K562 treated with DMSO at 1 percent for 4 hours (cell line): ENCODE results near the gene RFTN2. TPM values are rescaled to one million over a fixed set of nuclear protein-coding genes. Genes with fewer than 3 reads are reported as not detected.

ENCODE experiments used
- total RNA-seq: library from RNA; unstranded; fragments of 300-600 nt; gene quantifications from 2 replicates; pipeline ENCODE4 v1.2.3, GENCODE V29; 2022; ENCODE audit not compliant: insufficient read depth

Gene RFTN2, protein sequence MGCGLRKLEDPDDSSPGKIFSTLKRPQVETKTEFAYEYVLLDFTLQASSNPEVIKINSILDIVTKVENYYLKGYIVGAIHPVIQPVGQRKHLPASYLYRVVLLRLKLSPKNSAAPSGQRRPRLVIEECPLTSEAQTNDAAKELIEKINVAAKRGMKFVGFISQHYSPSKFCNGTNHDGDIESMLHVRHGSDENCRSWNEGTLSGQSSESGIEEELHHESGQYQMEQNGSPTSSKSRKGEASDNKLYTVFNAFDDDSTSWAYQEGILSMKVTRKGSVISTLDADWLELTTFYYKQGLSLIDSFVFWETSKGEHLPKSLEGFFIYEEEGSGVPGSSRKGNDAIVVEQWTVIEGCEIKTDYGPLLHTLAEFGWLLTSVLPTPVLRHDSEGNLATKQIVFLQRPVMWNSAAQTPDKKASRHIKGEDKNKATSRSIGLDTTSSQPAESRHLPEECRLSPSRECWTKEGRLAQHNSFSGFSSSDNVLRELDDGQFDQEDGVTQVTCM
- total RNA-seq, result not detected in 2 replicates

GRCh38 chr2:197675246-197675645 is at the start of gene RFTN2:
Gene RFTN2 (minus strand): TSS chr2:197675587. CDS start chr2:197675458, 129 bp downstream.

GRCh38 chr2:197705121-197705911 is 29.9 kb upstream of the RFTN2 start, which contains the start of gene MARS2:
Gene MARS2 (plus strand): TSS chr2:197705369. CDS start chr2:197705406, 37 bp downstream.

Other genes with a start within 250 kb of the RFTN2 start
- gene SF3B1, start 240.6 kb downstream of the RFTN2 start, total RNA-seq, result 50.9 and 61.9 TPM in 2 replicates
- 7.8 and 10.0 TPM in 2 replicates for gene COQ10B, start 222.0 kb downstream of the RFTN2 start, total RNA-seq
- gene HSPD1, start 175.7 kb downstream of the RFTN2 start, total RNA-seq, result 227 and 231 TPM in 2 replicates
- gene HSPE1, start 175.2 kb downstream of the RFTN2 start, total RNA-seq, result 116 and 135 TPM in 2 replicates
- 14.7 and 15.5 TPM in 2 replicates for gene MOB4, start 159.5 kb downstream of the RFTN2 start, total RNA-seq
- 5.1 and 5.5 TPM in 2 replicates for gene MARS2, start 29.8 kb upstream of the RFTN2 start, total RNA-seq
- not detected in 2 replicates for gene BOLL, start 109.7 kb upstream of the RFTN2 start, total RNA-seq
- gene PLCL1, start 129.0 kb upstream of the RFTN2 start, total RNA-seq, result 6.2 and 9.3 TPM in 2 replicates